ENCODE measurements around the gene MCM3AP.

Gene MCM3AP

GRCh38 chr21:46199436-46200373 is 85.7 kb downstream of the MCM3AP start:
- no peak for DNase-seq

GRCh38 chr21:46196733-46197132 is 88.7 kb downstream of the MCM3AP start:
- DNase-seq = no peak

GRCh38 chr21:46195595-46196195 is 89.7 kb downstream of the MCM3AP start:
- DNase-seq = no peak

- no peak for DNase-seq
These were observed 90.8 kb downstream of the MCM3AP start for GRCh38 chr21:46194374-46195334.

GRCh38 chr21:46193829-46194373 is 91.5 kb downstream of the MCM3AP start:
- no peak for DNase-seq

GRCh38 chr21:46191686-46192575 is 93.5 kb downstream of the MCM3AP start:
- no peak for DNase-seq

- DNase-seq = no peak
These were observed 94.1 kb downstream of the MCM3AP start for GRCh38 chr21:46191257-46191685.

GRCh38 chr21:46190491-46191131 is 94.8 kb downstream of the MCM3AP start:
- no peak for DNase-seq

GRCh38 chr21:46189959-46190490 is 95.4 kb downstream of the MCM3AP start:
- DNase-seq = no peak

- no peak for DNase-seq
These were observed 96.0 kb downstream of the MCM3AP start for GRCh38 chr21:46189213-46189958.

- no peak for DNase-seq
These were observed 96.9 kb downstream of the MCM3AP start for GRCh38 chr21:46188226-46189212.

GRCh38 chr21:46187814-46188213 is 97.6 kb downstream of the MCM3AP start:
- no peak for DNase-seq

- DNase-seq = no peak
These were observed 98.2 kb downstream of the MCM3AP start for GRCh38 chr21:46187261-46187660.

- DNase-seq = no peak
These were observed 99.7 kb downstream of the MCM3AP start for GRCh38 chr21:46185716-46186115.
